Measurements from ENCODE around the gene ULK1. TPM values are rescaled to one million over a fixed set of nuclear protein-coding genes. Genes with fewer than 3 reads are reported as not detected.

The ULK1 gene
- total RNA-seq, 1 donor from 2014 or later = 156 TPM

- H3K4me1 ChIP-seq = no peaks in the 10 kb centered on the region
- no peak overlapping the region for H3K27ac ChIP-seq
- no peak for DNase-seq (ENCODE audit: low spot score in 2 of 2)
- H3K27me3 ChIP-seq = no peaks in the 10 kb centered on the region
- no peaks in the 10 kb centered on the region for H3K9me3 ChIP-seq
- intact Hi-C loops (cut with DNase I) = no loop called here
- H3K4me3 ChIP-seq = no peak overlapping the region
- no peak for TF ChIP-seq CTCF (IDR thresholded peaks at IDR 0.05)
- H3K36me3 ChIP-seq = no peaks in the 10 kb centered on the region
Observed at GRCh38 chr12:131857908-131858850, 36.2 kb upstream of the ULK1 start.

- no peak for TF ChIP-seq CTCF (IDR thresholded peaks at IDR 0.05)
- no peak overlapping the region for H3K4me3 ChIP-seq
- no peak for DNase-seq (ENCODE audit: low spot score in 2 of 2)
- H3K9me3 ChIP-seq = no peaks in the 10 kb centered on the region
- no peaks in the 10 kb centered on the region for H3K27me3 ChIP-seq
- intact Hi-C loops (cut with DNase I) = no loop called here
- H3K4me1 ChIP-seq = no peaks in the 10 kb centered on the region
- H3K27ac ChIP-seq = no peak overlapping the region
- H3K36me3 ChIP-seq = no peaks in the 10 kb centered on the region
Observed at GRCh38 chr12:131860472-131861260, 33.8 kb upstream of the ULK1 start.

GRCh38 chr12:131861261-131862083 lies 33.0 kb upstream of the ULK1 start:
- H3K27ac ChIP-seq = no peak overlapping the region
- DNase-seq (ENCODE audit: low spot score in 2 of 2) = no peak
- intact Hi-C loops (cut with DNase I) = no loop called here
- no peaks in the 10 kb centered on the region for H3K4me1 ChIP-seq
- H3K4me3 ChIP-seq = no peak overlapping the region
- no peaks in the 10 kb centered on the region for H3K27me3 ChIP-seq
- no peak for TF ChIP-seq CTCF (IDR thresholded peaks at IDR 0.05)
- no peaks in the 10 kb centered on the region for H3K9me3 ChIP-seq
- no peaks in the 10 kb centered on the region for H3K36me3 ChIP-seq

- Histone ChIP-seq H3K4me1 (no peaks in the 10 kb centered on the region), H3K36me3 (no peaks in the 10 kb centered on the region), H3K27ac (no peak overlapping the region), H3K27me3 (no peaks in the 10 kb centered on the region), H3K4me3 (no peak overlapping the region), H3K9me3 (no peaks in the 10 kb centered on the region)
- intact Hi-C loops (cut with DNase I) = no loop called here
- no peak for TF ChIP-seq CTCF (IDR thresholded peaks at IDR 0.05)
- no peak for DNase-seq (ENCODE audit: low spot score in 2 of 2)
Observed at GRCh38 chr12:131862084-131862441, 32.4 kb upstream of the ULK1 start.

GRCh38 chr12:131862600-131862993 lies 31.8 kb upstream of the ULK1 start:
- no peaks in the 10 kb centered on the region for H3K36me3 ChIP-seq
- intact Hi-C loops (cut with DNase I) = no loop called here
- no peak overlapping the region for H3K4me3 ChIP-seq
- no peak overlapping the region for H3K27ac ChIP-seq
- no peaks in the 10 kb centered on the region for H3K4me1 ChIP-seq
- TF ChIP-seq CTCF (IDR thresholded peaks at IDR 0.05) = no peak
- H3K9me3 ChIP-seq = no peaks in the 10 kb centered on the region
- no peaks in the 10 kb centered on the region for H3K27me3 ChIP-seq
- DNase-seq (ENCODE audit: low spot score in 2 of 2) = no peak

All from ascending aorta (tissue), 2 donors.